HepG2 (cell line): ENCODE data around the gene FAM89B.

Experiments used
- ATF3 ChIP-seq: sonication (generic); formaldehyde crosslinking; IDR thresholded peaks from 2 replicates; pipeline ENCODE4 v1.4.0; 2020; ENCODE audit warnings: missing genetic modification reagents
- ATF7-NPFF ChIP-seq: sonication (generic); formaldehyde crosslinking; IDR thresholded peaks from 2 replicates; pipeline ENCODE4 v1.8.1; 2023; ENCODE audit warnings: mild to moderate bottlenecking, low read depth, missing genetic modification reagents, moderate library complexity
- CTCF ChIP-seq: sonication (generic); formaldehyde crosslinking; IDR thresholded peaks from 2 replicates; pipeline ENCODE4 v1.5.0; 2020; ENCODE audit warnings: mild to moderate bottlenecking, missing genetic modification reagents, moderate library complexity
- ESRRA ChIP-seq: sonication (generic); formaldehyde crosslinking; IDR thresholded peaks from 2 replicates; pipeline ENCODE4 v1.5.1; 2020; ENCODE audit warnings: mild to moderate bottlenecking, low read depth, missing genetic modification reagents
- IKZF5 ChIP-seq: IDR thresholded peaks from 2 replicates; pipeline ENCODE4 v1.6.1; 2018; ENCODE audit warnings: missing genetic modification reagents, mild to moderate bottlenecking, missing compliant biosample characterization
- ZFAT ChIP-seq: sonication (generic); formaldehyde crosslinking; conservative IDR thresholded peaks from 2 replicates; pipeline ENCODE4 v1.8.1; 2023; ENCODE audit warnings: missing genetic modification reagents, inconsistent platforms
- ZNF790 ChIP-seq: sonication (generic); formaldehyde crosslinking; IDR thresholded peaks from 2 replicates; pipeline ENCODE4 v1.8.0; 2022; ENCODE audit warnings: missing genetic modification reagents, mild to moderate bottlenecking, borderline replicate concordance

- TF ChIP-seq ZFAT, result no peak
- TF ChIP-seq ESRRA (CRISPR knock-in tag), result no peak
- no peak for TF ChIP-seq ATF3 (CRISPR knock-in tag)
- no peak for TF ChIP-seq IKZF5
- TF ChIP-seq CTCF (CRISPR knock-in tag), result no peak
- TF ChIP-seq ATF7-NPFF (CRISPR knock-in tag), result no peak
- no peak for TF ChIP-seq ZNF790 (CRISPR knock-in tag)
Measured at GRCh38 chr11:65586676-65587075, 14.3 kb downstream of the FAM89B start.
